Prostate gland (tissue), 2 donors: Measurements from ENCODE around the gene ITGA11. TPM values are rescaled to one million over a fixed set of nuclear protein-coding genes. Genes with fewer than 3 reads are reported as not detected.

Source experiments
- DNase-seq: peaks from one replicate; pipeline ENCODE4 v3.0.0-alpha.2; 2019; ENCODE audit warnings: low spot score
- H3K27ac ChIP-seq, 2 donors: fragments of 200-600 bp; sonication (generic); 2 replicates each; pipeline ENCODE4 v1.5.1; 2017 to 2019
- H3K27me3 ChIP-seq: fragments of 200-600 bp; sonication (generic); replicated peaks from 2 replicates; pipeline ENCODE4 v1.5.1; 2019; ENCODE audit not compliant: insufficient read depth
- H3K36me3 ChIP-seq, 2 donors: fragments of 200-600 bp; sonication (generic); 1 replicate in 1 of 2; 2 replicates in 1 of 2; pipeline versions ENCODE4 v1.5.1 to v1.8.1; 2017 to 2019
- H3K4me1 ChIP-seq: fragments of 200-600 bp; sonication (generic); replicated peaks from 2 replicates; pipeline ENCODE4 v1.5.1; 2019
- H3K4me3 ChIP-seq, 2 donors: fragments of 200-600 bp; sonication (generic); 2 replicates each; pipeline ENCODE4 v1.5.1; 2017 to 2019
- H3K9me3 ChIP-seq: fragments of 200-600 bp; sonication (generic); 2 replicates; pipeline ENCODE4 v1.5.1; 2017
- POLR2A ChIP-seq: fragments of 450-650 bp; IDR thresholded peaks from one replicate; pipeline ENCODE4 v1.6.1; 2016; ENCODE audit warnings: antibody characterized with exemption, mild to moderate bottlenecking
- POLR2AphosphoS5 ChIP-seq: sonication (generic); formaldehyde crosslinking; IDR thresholded peaks from one replicate; pipeline ENCODE4 v1.6.1; 2017; ENCODE audit warnings: antibody characterized with exemption
- WGBS: methylation state at CpG from one replicate; pipeline ENCODE4 v1.1.5; 2018; 5-methylcytosine and 5-hydroxymethylcytosine counted together
- intact Hi-C: fragments of 100-400 bp; cut with DNase I; formaldehyde crosslinking; loops from one replicate; pipeline ENCODE4 v1.14.2; 2022
- total RNA-seq, 2 donors: library from RNA; depleted of rRNA; stranded (reverse); fragments of >200 nt; gene quantifications; one replicate each; pipeline ENCODE4 v1.1.0, GENCODE V29; 2016
- TF ChIP-seq, protein P1 (sequence below), 4 experiments: fragments of 200-600 bp in 2 of 4; fragments of 450-650 bp in 2 of 4; sonication (generic) in 2 of 4; IDR thresholded peaks; 1 replicate in 3 of 4; 2 replicates in 1 of 4; pipeline ENCODE4 v1.5.1; 2016 to 2019; ENCODE audit warnings: antibody characterized with exemption in 4 of 4, mild to moderate bottlenecking in 2 of 4, moderate library complexity in 2 of 4

ITGA11 gene
- total RNA-seq, 2 donors from 2014 or later = 2.0 to 11.0 TPM

DNA sequence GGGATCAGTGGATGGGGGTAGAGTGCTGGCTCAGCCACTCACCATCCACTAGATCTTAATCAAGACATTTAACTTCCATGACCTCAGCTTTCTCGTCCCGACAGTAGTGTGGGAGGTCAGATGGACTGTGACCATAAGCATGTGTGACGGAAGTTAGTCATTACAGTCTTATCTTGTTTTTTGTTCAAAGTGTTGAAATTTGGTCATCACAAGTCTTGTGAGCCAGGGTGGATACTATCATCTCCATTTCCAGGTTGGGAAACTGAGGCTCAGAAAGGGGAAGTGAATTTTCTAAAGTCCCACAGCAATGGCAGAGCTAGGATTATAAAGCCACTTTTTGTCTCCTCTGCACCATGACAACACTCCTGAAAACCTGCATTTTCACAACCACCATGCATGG is 32.0 kb upstream of the ITGA11 start:
- Histone ChIP-seq H3K27me3 (no peaks in the 10 kb centered on the region), H3K36me3 (no peaks in the 10 kb centered on the region), H3K27ac (no peak overlapping the region), H3K4me1 (no peaks in the 10 kb centered on the region), H3K4me3 (no peak overlapping the region), H3K9me3 (no peaks in the 10 kb centered on the region)
- no peak for DNase-seq
- intact Hi-C loops = no loop called here
- TF ChIP-seq POLR2A = no peak
- no peak for TF ChIP-seq POLR2AphosphoS5
- WGBS = 83% methylated on average over 3 of the region's 3 CpGs

DNA sequence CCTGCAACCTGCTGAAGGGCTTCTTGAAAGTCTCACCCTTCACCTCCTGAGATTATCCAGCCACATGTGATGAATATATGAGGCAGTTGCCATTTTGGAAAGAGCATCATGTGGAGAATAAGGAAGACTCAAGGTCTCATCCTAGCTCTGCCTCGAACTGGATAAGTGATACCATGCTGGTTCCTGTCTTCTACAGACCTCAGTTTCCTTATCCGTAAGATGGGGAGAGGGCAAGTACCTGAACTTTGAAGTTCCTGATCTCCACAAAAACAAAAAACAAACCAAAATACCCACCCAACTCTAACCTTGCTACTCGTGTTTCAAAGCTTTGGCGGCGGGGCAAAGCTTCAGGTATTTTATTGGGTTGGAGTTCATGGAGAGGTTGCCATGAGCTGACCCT is 31.5 kb upstream of the ITGA11 start:
- 87% methylated on average over 5 of the region's 5 CpGs for WGBS

DNA sequence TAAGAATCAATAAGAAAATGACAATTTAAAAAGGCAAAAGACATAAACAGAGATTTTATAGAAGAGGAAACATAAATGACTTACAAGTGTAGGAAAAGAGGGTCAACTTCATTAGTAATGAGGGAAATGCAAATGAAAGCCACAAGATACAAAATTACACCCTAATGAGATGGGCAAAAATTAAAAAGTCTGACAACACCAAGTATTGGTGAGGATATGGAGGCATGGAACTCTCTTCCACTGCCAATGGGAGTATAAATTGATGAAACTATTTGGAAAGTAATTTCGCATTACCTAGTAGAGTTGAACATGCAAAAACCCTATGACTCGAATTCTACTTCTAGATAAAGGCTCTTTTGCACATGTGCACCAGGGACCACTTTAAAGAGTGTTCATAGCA is 28.2 kb upstream of the ITGA11 start:
- intact Hi-C loops = no loop called here

More for the DNA sequence above, 31.5 kb upstream of the ITGA11 start:
- no peak for TF ChIP-seq POLR2A
- TF ChIP-seq, protein P1, sequence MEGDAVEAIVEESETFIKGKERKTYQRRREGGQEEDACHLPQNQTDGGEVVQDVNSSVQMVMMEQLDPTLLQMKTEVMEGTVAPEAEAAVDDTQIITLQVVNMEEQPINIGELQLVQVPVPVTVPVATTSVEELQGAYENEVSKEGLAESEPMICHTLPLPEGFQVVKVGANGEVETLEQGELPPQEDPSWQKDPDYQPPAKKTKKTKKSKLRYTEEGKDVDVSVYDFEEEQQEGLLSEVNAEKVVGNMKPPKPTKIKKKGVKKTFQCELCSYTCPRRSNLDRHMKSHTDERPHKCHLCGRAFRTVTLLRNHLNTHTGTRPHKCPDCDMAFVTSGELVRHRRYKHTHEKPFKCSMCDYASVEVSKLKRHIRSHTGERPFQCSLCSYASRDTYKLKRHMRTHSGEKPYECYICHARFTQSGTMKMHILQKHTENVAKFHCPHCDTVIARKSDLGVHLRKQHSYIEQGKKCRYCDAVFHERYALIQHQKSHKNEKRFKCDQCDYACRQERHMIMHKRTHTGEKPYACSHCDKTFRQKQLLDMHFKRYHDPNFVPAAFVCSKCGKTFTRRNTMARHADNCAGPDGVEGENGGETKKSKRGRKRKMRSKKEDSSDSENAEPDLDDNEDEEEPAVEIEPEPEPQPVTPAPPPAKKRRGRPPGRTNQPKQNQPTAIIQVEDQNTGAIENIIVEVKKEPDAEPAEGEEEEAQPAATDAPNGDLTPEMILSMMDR (IDR thresholded peaks at IDR 0.05) = no peak
- TF ChIP-seq POLR2AphosphoS5 = no peak
- no peak overlapping the region for H3K27ac ChIP-seq
- no peaks in the 10 kb centered on the region for H3K9me3 ChIP-seq
- H3K27me3 ChIP-seq = no peaks in the 10 kb centered on the region
- no peak overlapping the region for H3K4me3 ChIP-seq
- intact Hi-C loops = no loop called here
- DNase-seq = no peak
- no peaks in the 10 kb centered on the region for H3K36me3 ChIP-seq
- no peaks in the 10 kb centered on the region for H3K4me1 ChIP-seq

DNA sequence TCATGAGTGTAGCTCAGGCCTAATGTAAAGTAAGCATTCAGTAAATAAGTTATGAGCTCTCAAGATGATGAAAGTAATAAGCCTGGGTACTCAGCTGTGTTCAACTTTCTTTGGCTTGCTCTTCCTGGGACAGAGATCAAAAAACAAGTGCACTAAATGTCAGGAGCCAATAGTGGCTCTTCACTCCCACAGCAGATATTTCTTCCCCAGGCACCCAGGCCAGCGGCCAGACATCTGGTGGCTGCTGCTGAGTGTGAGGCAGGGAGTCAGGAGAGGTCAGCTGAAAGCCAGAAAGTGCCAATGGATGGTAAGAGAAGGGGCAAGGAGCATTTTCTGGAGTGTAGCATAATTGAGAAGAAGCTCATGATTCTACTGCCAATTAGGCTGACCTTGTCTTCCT is 18.2 kb upstream of the ITGA11 start:
- Histone ChIP-seq H3K27ac (no peak overlapping the region), H3K36me3 (no peaks in the 10 kb centered on the region), H3K4me3 (no peak overlapping the region), H3K9me3 (no peaks in the 10 kb centered on the region), H3K4me1 (no peaks in the 10 kb centered on the region), H3K27me3 (no peaks in the 10 kb centered on the region)
- intact Hi-C loops = no loop called here
- TF ChIP-seq, protein P1 (IDR thresholded peaks at IDR 0.05) = no peak
- TF ChIP-seq POLR2A (no peak), POLR2AphosphoS5 (no peak)
- no peak for DNase-seq
- 74% methylated on average over 1 of the region's 1 CpG for WGBS

More for the DNA sequence above, 28.2 kb upstream of the ITGA11 start:
- Histone ChIP-seq H3K4me3 (no peak overlapping the region), H3K9me3 (no peaks in the 10 kb centered on the region), H3K36me3 (no peaks in the 10 kb centered on the region), H3K27ac (no peak overlapping the region), H3K27me3 (no peaks in the 10 kb centered on the region), H3K4me1 (no peaks in the 10 kb centered on the region)
- DNase-seq = no peak
- TF ChIP-seq, protein P1 (IDR thresholded peaks at IDR 0.05) = no peak
- TF ChIP-seq POLR2AphosphoS5 = no peak
- TF ChIP-seq POLR2A = no peak
- whole genome bisulfite sequencing = 97% methylated on average over 2 of the region's 2 CpGs

DNA sequence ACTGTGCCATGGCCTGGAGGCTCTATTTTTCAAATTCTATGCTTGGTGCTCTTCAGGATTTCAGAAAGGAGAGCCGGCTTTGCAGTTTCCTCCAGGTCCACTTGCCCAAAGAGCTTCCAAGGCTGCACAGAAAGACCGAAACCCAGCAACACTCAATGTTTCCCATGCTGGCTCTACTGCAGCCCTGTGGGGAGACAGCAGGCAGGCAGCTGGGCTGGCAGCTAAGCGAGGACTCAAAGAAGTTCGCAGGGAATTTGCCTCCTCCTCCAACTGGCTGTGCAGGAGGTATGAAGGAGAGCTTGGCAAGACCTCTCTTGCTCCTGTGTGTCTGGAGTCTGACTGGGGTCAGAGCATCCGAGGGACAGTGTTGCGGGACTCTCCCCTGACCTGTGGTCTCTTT is 17.4 kb upstream of the ITGA11 start:
- no peaks in the 10 kb centered on the region for H3K27me3 ChIP-seq
- 85% methylated on average over 6 of the region's 6 CpGs for WGBS
- no peak for DNase-seq
- no peak overlapping the region for H3K27ac ChIP-seq
- H3K36me3 ChIP-seq = no peaks in the 10 kb centered on the region
- H3K4me1 ChIP-seq = no peaks in the 10 kb centered on the region
- no peak overlapping the region for H3K4me3 ChIP-seq
- intact Hi-C loops = no loop called here
- H3K9me3 ChIP-seq = no peaks in the 10 kb centered on the region
- TF ChIP-seq POLR2AphosphoS5 (no peak), POLR2A (no peak)
- TF ChIP-seq, protein P1 (IDR thresholded peaks at IDR 0.05) = no peak
